HepG2 (cell line): Measurements from ENCODE around the gene RXYLT1. TPM values are rescaled to one million over a fixed set of nuclear protein-coding genes. Genes with fewer than 3 reads are reported as not detected.

Experiments used
- ISL2 ChIP-seq: sonication (generic); formaldehyde crosslinking; IDR thresholded peaks from 2 replicates; pipeline ENCODE4 v1.5.0; 2020; ENCODE audit warnings: missing genetic modification reagents
- ZNF33A ChIP-seq: sonication (generic); formaldehyde crosslinking; IDR thresholded peaks from 2 replicates; pipeline ENCODE4 v1.5.1; 2020; ENCODE audit warnings: missing genetic modification reagents, mild to moderate bottlenecking, moderate library complexity, borderline replicate concordance
- ZNF383 ChIP-seq: sonication (generic); formaldehyde crosslinking; IDR thresholded peaks from 2 replicates; pipeline ENCODE4 v1.4.0; 2020; ENCODE audit warnings: missing genetic modification reagents, mild to moderate bottlenecking, borderline replicate concordance
- ZNF468 ChIP-seq: sonication (generic); formaldehyde crosslinking; IDR thresholded peaks from 2 replicates; pipeline ENCODE4 v1.8.0; 2022; ENCODE audit warnings: mild to moderate bottlenecking, moderate library complexity, missing genetic modification reagents
- ZNF7 ChIP-seq: IDR thresholded peaks from 2 replicates; pipeline ENCODE4 v1.6.1; 2016; ENCODE audit warnings: missing biosample characterization, missing genetic modification reagents
- ZNF75D ChIP-seq: sonication (generic); formaldehyde crosslinking; IDR thresholded peaks from 2 replicates; pipeline ENCODE4 v1.8.1; 2023; ENCODE audit warnings: missing genetic modification reagents, mild to moderate bottlenecking, borderline replicate concordance
- polyA plus RNA-seq, 8 experiments: library from polyadenylated mRNA; depleted of rRNA in 3 of 8; stranded (reverse) in 7 of 8; unstranded in 1 of 8; fragments of >200 nt; fragmentation: Illumina TruSeq in 4 of 8; extraction: Trizol in 4 of 8; gene quantifications; 2 replicates each; pipeline versions ENCODE4 v1.2.1 to v1.2.3, GENCODE V29; 2011 to 2016; ENCODE audit warnings: low read depth in 4 of 8, missing spikeins in 1 of 8, mixed read lengths in 1 of 8; ENCODE audit not compliant: insufficient read depth in 1 of 8
- total RNA-seq, 5 experiments: library from RNA; depleted of rRNA; stranded (reverse); fragments of >200 nt; fragmentation: Illumina TruSeq; extraction: Trizol; gene quantifications; 2 replicates each; pipeline ENCODE4 v1.2.3, GENCODE V29; 2016; ENCODE audit warnings: low read depth in 1 of 5
- TF ChIP-seq, protein P1 (sequence below), 2 experiments: sonication (generic) in 1 of 2; formaldehyde crosslinking in 1 of 2; IDR thresholded peaks; 2 replicates each; pipeline versions ENCODE4 v1.6.1 to v1.9.0; 2014 to 2022; ENCODE audit warnings: antibody characterized with exemption in 1 of 2, borderline replicate concordance in 1 of 2, inconsistent platforms in 1 of 2, low read depth in 1 of 2, missing genetic modification reagents in 1 of 2
- TF ChIP-seq, protein P2 (sequence below): sonication (generic); formaldehyde crosslinking; IDR thresholded peaks from 2 replicates; pipeline ENCODE4 v1.5.0; 2020; ENCODE audit warnings: missing genetic modification reagents, mild to moderate bottlenecking, borderline replicate concordance
- TF ChIP-seq, protein P3 (sequence below): sonication (generic); formaldehyde crosslinking; IDR thresholded peaks from 2 replicates; pipeline ENCODE4 v1.5.1; 2020; ENCODE audit warnings: mild to moderate bottlenecking, moderate library complexity, missing genetic modification reagents
- TF ChIP-seq, protein P4 (sequence below), 2 experiments: sonication (generic) in 1 of 2; formaldehyde crosslinking in 1 of 2; IDR thresholded peaks; 2 replicates each; pipeline versions ENCODE4 v1.5.1 to v1.6.1; 2011 to 2020; ENCODE audit warnings: borderline replicate concordance in 1 of 2, low read depth in 1 of 2, low read length in 1 of 2, mild to moderate bottlenecking in 1 of 2, missing genetic modification reagents in 1 of 2, moderate library complexity in 1 of 2

Gene RXYLT1
- total and polyA plus RNA-seq, 2 of the 13 experiments (the other 11 are each of a cell fraction or from before 2014, with no cell fraction given): 8.3 to 15.5 TPM

DNA sequence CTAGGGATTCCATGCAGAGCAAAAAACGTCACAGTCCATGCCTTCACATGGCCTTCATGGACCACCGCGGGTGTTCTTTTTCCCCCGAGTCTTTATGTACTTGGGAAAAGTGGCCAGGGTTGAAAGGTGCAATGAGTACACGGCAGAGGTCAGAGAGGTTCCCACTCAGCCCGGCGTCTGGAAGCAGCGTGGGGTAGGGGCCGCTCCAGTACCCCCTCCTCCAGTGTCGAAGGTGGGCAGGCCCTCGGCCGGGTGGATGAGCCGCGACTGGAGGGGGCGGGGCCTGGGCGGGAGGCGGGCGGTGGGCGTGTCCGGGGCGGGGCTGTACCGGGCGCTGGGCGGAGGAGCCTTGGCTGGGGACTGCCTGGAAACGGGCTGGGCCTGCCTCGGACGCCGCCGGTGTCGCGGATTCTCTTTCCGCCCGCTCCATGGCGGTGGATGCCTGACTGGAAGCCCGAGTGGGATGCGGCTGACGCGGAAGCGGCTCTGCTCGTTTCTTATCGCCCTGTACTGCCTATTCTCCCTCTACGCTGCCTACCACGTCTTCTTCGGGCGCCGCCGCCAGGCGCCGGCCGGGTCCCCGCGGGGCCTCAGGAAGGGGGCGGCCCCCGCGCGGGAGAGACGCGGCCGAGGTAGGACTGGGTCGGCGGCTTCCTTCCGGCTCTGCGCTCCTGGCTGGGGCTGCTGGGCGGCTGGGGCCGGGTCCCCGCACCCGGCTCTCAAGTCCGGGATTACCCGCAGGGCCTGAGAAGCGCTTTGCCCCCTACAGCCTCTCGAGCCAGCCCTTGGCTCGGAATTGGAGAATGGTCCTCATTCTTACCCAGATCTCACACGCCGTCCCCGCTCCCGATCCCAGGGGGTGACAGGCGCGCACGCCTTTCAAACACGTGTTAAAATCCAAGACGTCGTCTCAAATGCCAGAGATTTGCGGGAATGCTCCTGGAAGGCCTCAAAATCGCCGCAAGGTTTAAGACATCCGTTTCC lies at the start of gene RXYLT1 (continued):
- TF ChIP-seq, protein P1, sequence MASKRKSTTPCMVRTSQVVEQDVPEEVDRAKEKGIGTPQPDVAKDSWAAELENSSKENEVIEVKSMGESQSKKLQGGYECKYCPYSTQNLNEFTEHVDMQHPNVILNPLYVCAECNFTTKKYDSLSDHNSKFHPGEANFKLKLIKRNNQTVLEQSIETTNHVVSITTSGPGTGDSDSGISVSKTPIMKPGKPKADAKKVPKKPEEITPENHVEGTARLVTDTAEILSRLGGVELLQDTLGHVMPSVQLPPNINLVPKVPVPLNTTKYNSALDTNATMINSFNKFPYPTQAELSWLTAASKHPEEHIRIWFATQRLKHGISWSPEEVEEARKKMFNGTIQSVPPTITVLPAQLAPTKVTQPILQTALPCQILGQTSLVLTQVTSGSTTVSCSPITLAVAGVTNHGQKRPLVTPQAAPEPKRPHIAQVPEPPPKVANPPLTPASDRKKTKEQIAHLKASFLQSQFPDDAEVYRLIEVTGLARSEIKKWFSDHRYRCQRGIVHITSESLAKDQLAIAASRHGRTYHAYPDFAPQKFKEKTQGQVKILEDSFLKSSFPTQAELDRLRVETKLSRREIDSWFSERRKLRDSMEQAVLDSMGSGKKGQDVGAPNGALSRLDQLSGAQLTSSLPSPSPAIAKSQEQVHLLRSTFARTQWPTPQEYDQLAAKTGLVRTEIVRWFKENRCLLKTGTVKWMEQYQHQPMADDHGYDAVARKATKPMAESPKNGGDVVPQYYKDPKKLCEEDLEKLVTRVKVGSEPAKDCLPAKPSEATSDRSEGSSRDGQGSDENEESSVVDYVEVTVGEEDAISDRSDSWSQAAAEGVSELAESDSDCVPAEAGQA (IDR thresholded peaks at IDR 0.05; ENCODE audit: low read depth): peak; percentile 33; the same call in 1 of the 2 replicates
- TF ChIP-seq, protein P1 (CRISPR knock-in tag; IDR thresholded peaks at IDR 0.05; ENCODE audit: borderline replicate concordance): no peak
- no peak for TF ChIP-seq ZNF33A
- TF ChIP-seq, protein P2, sequence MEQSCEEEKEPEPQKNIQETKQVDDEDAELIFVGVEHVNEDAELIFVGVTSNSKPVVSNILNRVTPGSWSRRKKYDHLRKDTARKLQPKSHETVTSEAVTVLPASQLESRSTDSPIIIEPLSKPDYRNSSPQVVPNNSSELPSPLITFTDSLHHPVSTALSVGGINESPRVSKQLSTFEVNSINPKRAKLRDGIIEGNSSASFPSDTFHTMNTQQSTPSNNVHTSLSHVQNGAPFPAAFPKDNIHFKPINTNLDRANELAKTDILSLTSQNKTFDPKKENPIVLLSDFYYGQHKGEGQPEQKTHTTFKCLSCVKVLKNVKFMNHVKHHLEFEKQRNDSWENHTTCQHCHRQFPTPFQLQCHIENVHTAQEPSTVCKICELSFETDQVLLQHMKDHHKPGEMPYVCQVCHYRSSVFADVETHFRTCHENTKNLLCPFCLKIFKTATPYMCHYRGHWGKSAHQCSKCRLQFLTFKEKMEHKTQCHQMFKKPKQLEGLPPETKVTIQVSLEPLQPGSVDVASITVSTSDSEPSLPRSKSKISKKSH (CRISPR knock-in tag): no peak
- no peak for TF ChIP-seq ZNF468 (CRISPR knock-in tag)
- TF ChIP-seq, protein P3, sequence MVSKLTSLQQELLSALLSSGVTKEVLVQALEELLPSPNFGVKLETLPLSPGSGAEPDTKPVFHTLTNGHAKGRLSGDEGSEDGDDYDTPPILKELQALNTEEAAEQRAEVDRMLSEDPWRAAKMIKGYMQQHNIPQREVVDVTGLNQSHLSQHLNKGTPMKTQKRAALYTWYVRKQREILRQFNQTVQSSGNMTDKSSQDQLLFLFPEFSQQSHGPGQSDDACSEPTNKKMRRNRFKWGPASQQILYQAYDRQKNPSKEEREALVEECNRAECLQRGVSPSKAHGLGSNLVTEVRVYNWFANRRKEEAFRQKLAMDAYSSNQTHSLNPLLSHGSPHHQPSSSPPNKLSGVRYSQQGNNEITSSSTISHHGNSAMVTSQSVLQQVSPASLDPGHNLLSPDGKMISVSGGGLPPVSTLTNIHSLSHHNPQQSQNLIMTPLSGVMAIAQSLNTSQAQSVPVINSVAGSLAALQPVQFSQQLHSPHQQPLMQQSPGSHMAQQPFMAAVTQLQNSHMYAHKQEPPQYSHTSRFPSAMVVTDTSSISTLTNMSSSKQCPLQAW: no peak
- peak; percentile 32; the same call in 1 of the 2 replicates for TF ChIP-seq ISL2
- TF ChIP-seq, protein P4, sequence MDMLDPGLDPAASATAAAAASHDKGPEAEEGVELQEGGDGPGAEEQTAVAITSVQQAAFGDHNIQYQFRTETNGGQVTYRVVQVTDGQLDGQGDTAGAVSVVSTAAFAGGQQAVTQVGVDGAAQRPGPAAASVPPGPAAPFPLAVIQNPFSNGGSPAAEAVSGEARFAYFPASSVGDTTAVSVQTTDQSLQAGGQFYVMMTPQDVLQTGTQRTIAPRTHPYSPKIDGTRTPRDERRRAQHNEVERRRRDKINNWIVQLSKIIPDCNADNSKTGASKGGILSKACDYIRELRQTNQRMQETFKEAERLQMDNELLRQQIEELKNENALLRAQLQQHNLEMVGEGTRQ (IDR thresholded peaks at IDR 0.05; ENCODE audit: low read depth, low read length): no peak
- TF ChIP-seq, protein P4 (CRISPR knock-in tag; IDR thresholded peaks at IDR 0.05; ENCODE audit: borderline replicate concordance): no peak
- TF ChIP-seq ZNF383 (CRISPR knock-in tag): no peak
- no peak for TF ChIP-seq ZNF7
- TF ChIP-seq ZNF75D: no peak
